ENCODE results near the gene TRPM2.

Gene TRPM2

GRCh38 chr21:44473915-44474555, 120.6 kb downstream of the TRPM2 start:
- Histone ChIP-seq H4K12ac (ENCODE audit: low read depth, low read length) (no peak overlapping the region), H3K79me1 (ENCODE audit: low read length) (no peaks in the 10 kb centered on the region), H3K27ac (ENCODE audit: low read depth, low read length) (no peak overlapping the region), H2BK12ac (ENCODE audit: low read length) (no peak overlapping the region), H3K23ac (ENCODE audit: low read length) (no peak overlapping the region), H4K91ac (ENCODE audit: low read depth, low read length) (no peak overlapping the region), H3K9me3 (ENCODE audit: insufficient read depth, low read depth, low read length) (peaks cover 3% of the 10 kb centered on the region), H3K14ac (ENCODE audit: low read length) (no peak overlapping the region), H3K4me1 (ENCODE audit: control insufficient read depth in 1 of 2, insufficient read depth in 2 of 2, low read length in 2 of 2) (no peaks in the 10 kb centered on the region), H2BK120ac (ENCODE audit: insufficient read depth, low read length, poor library complexity) (no peak overlapping the region), H3K4me3 (ENCODE audit: low read depth, low read length) (no peak overlapping the region), H2AFZ (ENCODE audit: insufficient read depth, low read length, poor library complexity) (no peak overlapping the region), H3K4me2 (ENCODE audit: low read length) (no peak overlapping the region), H3K4ac (ENCODE audit: low read depth, low read length) (no peak overlapping the region), H3K18ac (ENCODE audit: low read length) (no peak overlapping the region), H3K79me2 (ENCODE audit: control insufficient read depth, insufficient read depth, low read length, poor library complexity) (no peaks in the 10 kb centered on the region), H3K27me3 (ENCODE audit: insufficient read depth, low read length) (no peaks in the 10 kb centered on the region), H2AK5ac (ENCODE audit: low read length) (no peak overlapping the region), H3K9ac (ENCODE audit: low read length) (no peak overlapping the region), H2BK5ac (ENCODE audit: low read depth, low read length, poor library complexity) (no peak overlapping the region), H4K8ac (ENCODE audit: low read depth, low read length) (no peak overlapping the region), H3K36me3 (ENCODE audit: control insufficient read depth in 1 of 2, insufficient read depth in 2 of 2, low read length in 2 of 2) (no peaks in the 10 kb centered on the region)
- DNase-seq = no peak
- no CpG with 5 or more reads among the region's 19 CpGs for WGBS (ENCODE audit: extremely low coverage, insufficient coverage, insufficient read length)

- Histone ChIP-seq H3K79me1 (ENCODE audit: low read length) (no peaks in the 10 kb centered on the region), H2BK5ac (ENCODE audit: low read depth, low read length, poor library complexity) (no peak overlapping the region), H3K9me3 (ENCODE audit: insufficient read depth, low read depth, low read length) (peaks cover 3% of the 10 kb centered on the region), H3K4ac (ENCODE audit: low read depth, low read length) (no peak overlapping the region), H3K14ac (ENCODE audit: low read length) (no peak overlapping the region), H4K8ac (ENCODE audit: low read depth, low read length) (no peak overlapping the region), H3K27me3 (ENCODE audit: insufficient read depth, low read length) (no peaks in the 10 kb centered on the region), H3K36me3 (ENCODE audit: control insufficient read depth in 1 of 2, insufficient read depth in 2 of 2, low read length in 2 of 2) (no peaks in the 10 kb centered on the region), H4K12ac (ENCODE audit: low read depth, low read length) (no peak overlapping the region), H2BK120ac (ENCODE audit: insufficient read depth, low read length, poor library complexity) (no peak overlapping the region), H2AK5ac (ENCODE audit: low read length) (no peak overlapping the region), H3K4me2 (ENCODE audit: low read length) (no peak overlapping the region), H3K79me2 (ENCODE audit: control insufficient read depth, insufficient read depth, low read length, poor library complexity) (no peaks in the 10 kb centered on the region), H3K9ac (ENCODE audit: low read length) (peak overlapping the region; percentile 54), H3K18ac (ENCODE audit: low read length) (no peak overlapping the region), H2AFZ (ENCODE audit: insufficient read depth, low read length, poor library complexity) (no peak overlapping the region), H3K4me3 (ENCODE audit: low read depth, low read length) (no peak overlapping the region), H3K27ac (ENCODE audit: low read depth, low read length) (no peak overlapping the region), H2BK12ac (ENCODE audit: low read length) (no peak overlapping the region), H4K91ac (ENCODE audit: low read depth, low read length) (no peak overlapping the region), H3K23ac (ENCODE audit: low read length) (no peak overlapping the region), H3K4me1 (ENCODE audit: control insufficient read depth in 1 of 2, insufficient read depth in 2 of 2, low read length in 2 of 2) (no peaks in the 10 kb centered on the region)
- no CpG with 5 or more reads among the region's 17 CpGs for WGBS (ENCODE audit: extremely low coverage, insufficient coverage, insufficient read length)
- DNase-seq = no peak
Measured at GRCh38 chr21:44475266-44475845, 121.9 kb downstream of the TRPM2 start.

GRCh38 chr21:44477131-44477530, 123.7 kb downstream of the TRPM2 start:
- no CpG with 5 or more reads among the region's 8 CpGs for WGBS (ENCODE audit: extremely low coverage, insufficient coverage, insufficient read length)

GRCh38 chr21:44477712-44478111, 124.3 kb downstream of the TRPM2 start:
- Histone ChIP-seq H3K4me1 (ENCODE audit: control insufficient read depth in 1 of 2, insufficient read depth in 2 of 2, low read length in 2 of 2) (peaks cover 0 to under 1% of the 10 kb centered on the region in 2 experiments), H3K79me2 (ENCODE audit: control insufficient read depth, insufficient read depth, low read length, poor library complexity) (no peaks in the 10 kb centered on the region), H2BK12ac (ENCODE audit: low read length) (no peak overlapping the region), H3K4me2 (ENCODE audit: low read length) (no peak overlapping the region), H4K91ac (ENCODE audit: low read depth, low read length) (no peak overlapping the region), H2AFZ (ENCODE audit: insufficient read depth, low read length, poor library complexity) (no peak overlapping the region), H3K36me3 (ENCODE audit: control insufficient read depth in 1 of 2, insufficient read depth in 2 of 2, low read length in 2 of 2) (no peaks in the 10 kb centered on the region), H3K27me3 (ENCODE audit: insufficient read depth, low read length) (no peaks in the 10 kb centered on the region), H3K14ac (ENCODE audit: low read length) (no peak overlapping the region), H3K23ac (ENCODE audit: low read length) (no peak overlapping the region), H3K9ac (ENCODE audit: low read length) (no peak overlapping the region), H3K18ac (ENCODE audit: low read length) (no peak overlapping the region), H2AK5ac (ENCODE audit: low read length) (no peak overlapping the region), H2BK120ac (ENCODE audit: insufficient read depth, low read length, poor library complexity) (no peak overlapping the region), H2BK5ac (ENCODE audit: low read depth, low read length, poor library complexity) (no peak overlapping the region), H4K12ac (ENCODE audit: low read depth, low read length) (no peak overlapping the region), H3K27ac (ENCODE audit: low read depth, low read length) (no peak overlapping the region), H3K79me1 (ENCODE audit: low read length) (no peaks in the 10 kb centered on the region), H3K4ac (ENCODE audit: low read depth, low read length) (no peak overlapping the region), H4K8ac (ENCODE audit: low read depth, low read length) (no peak overlapping the region), H3K9me3 (ENCODE audit: insufficient read depth, low read depth, low read length) (peaks cover 3% of the 10 kb centered on the region), H3K4me3 (ENCODE audit: low read depth, low read length) (no peak overlapping the region)
- no peak for DNase-seq
- WGBS (ENCODE audit: extremely low coverage, insufficient coverage, insufficient read length) = no CpG with 5 or more reads among the region's 7 CpGs

More at GRCh38 chr21:44477131-44477530, 123.7 kb downstream of the TRPM2 start:
- Histone ChIP-seq H3K79me1 (ENCODE audit: low read length) (no peaks in the 10 kb centered on the region), H3K18ac (ENCODE audit: low read length) (no peak overlapping the region), H2AFZ (ENCODE audit: insufficient read depth, low read length, poor library complexity) (no peak overlapping the region), H2BK5ac (ENCODE audit: low read depth, low read length, poor library complexity) (no peak overlapping the region), H3K36me3 (ENCODE audit: control insufficient read depth in 1 of 2, insufficient read depth in 2 of 2, low read length in 2 of 2) (no peaks in the 10 kb centered on the region), H3K27me3 (ENCODE audit: insufficient read depth, low read length) (no peaks in the 10 kb centered on the region), H3K14ac (ENCODE audit: low read length) (no peak overlapping the region), H3K9me3 (ENCODE audit: insufficient read depth, low read depth, low read length) (peaks cover 3% of the 10 kb centered on the region), H3K4me2 (ENCODE audit: low read length) (no peak overlapping the region), H4K91ac (ENCODE audit: low read depth, low read length) (no peak overlapping the region), H3K23ac (ENCODE audit: low read length) (no peak overlapping the region), H3K79me2 (ENCODE audit: control insufficient read depth, insufficient read depth, low read length, poor library complexity) (no peaks in the 10 kb centered on the region), H2BK12ac (ENCODE audit: low read length) (no peak overlapping the region), H2BK120ac (ENCODE audit: insufficient read depth, low read length, poor library complexity) (no peak overlapping the region), H3K4me1 (ENCODE audit: control insufficient read depth in 1 of 2, insufficient read depth in 2 of 2, low read length in 2 of 2) (no peaks in the 10 kb centered on the region), H3K4ac (ENCODE audit: low read depth, low read length) (no peak overlapping the region), H4K12ac (ENCODE audit: low read depth, low read length) (no peak overlapping the region), H3K4me3 (ENCODE audit: low read depth, low read length) (no peak overlapping the region), H4K8ac (ENCODE audit: low read depth, low read length) (no peak overlapping the region), H3K9ac (ENCODE audit: low read length) (no peak overlapping the region), H3K27ac (ENCODE audit: low read depth, low read length) (no peak overlapping the region), H2AK5ac (ENCODE audit: low read length) (no peak overlapping the region)
- no peak for DNase-seq
